HG03558 (cell line): Measurements from ENCODE around the gene NKX1-2.

Source experiments
- ATAC-seq: cut with Tn5 transposase; IDR thresholded peaks from one replicate; pipeline ENCODE4 v1.9.1; 2021; ENCODE audit warnings: moderate number of reproducible peaks; ENCODE audit not compliant: unreplicated experiment; ENCODE audit errors: extremely low read depth

The NKX1-2 gene

GRCh38 chr10:124450012-124450782 lies at the start of gene NKX1-2:
TSS of gene NKX1-2 (minus strand) at chr10:124450035. CDS start at chr10:124449943, 92 bp downstream.
- no peak for ATAC-seq

- ATAC-seq: no peak
Measured at GRCh38 chr10:124498056-124498455, 48.2 kb upstream of the NKX1-2 start.

GRCh38 chr10:124497196-124497881 lies 47.5 kb upstream of the NKX1-2 start:
- ATAC-seq: no peak

- ATAC-seq: no peak
Measured at GRCh38 chr10:124496620-124497019, 46.8 kb upstream of the NKX1-2 start.

GRCh38 chr10:124496150-124496549 lies 46.3 kb upstream of the NKX1-2 start:
- no peak for ATAC-seq

- no peak for ATAC-seq
Measured at GRCh38 chr10:124495725-124496124, 45.9 kb upstream of the NKX1-2 start.

GRCh38 chr10:124495162-124495561 lies 45.3 kb upstream of the NKX1-2 start:
- no peak for ATAC-seq

GRCh38 chr10:124494046-124494807 lies 44.4 kb upstream of the NKX1-2 start:
- no peak for ATAC-seq

- ATAC-seq: no peak
Measured at GRCh38 chr10:124493214-124493882, 43.5 kb upstream of the NKX1-2 start.

- ATAC-seq: no peak
Measured at GRCh38 chr10:124492266-124492665, 42.4 kb upstream of the NKX1-2 start.

- no peak for ATAC-seq
Measured at GRCh38 chr10:124491105-124491504, 41.3 kb upstream of the NKX1-2 start.

GRCh38 chr10:124486635-124487034 lies 36.8 kb upstream of the NKX1-2 start:
- ATAC-seq: no peak

GRCh38 chr10:124484661-124485060 lies 34.8 kb upstream of the NKX1-2 start:
- no peak for ATAC-seq

GRCh38 chr10:124484031-124484430 lies 34.2 kb upstream of the NKX1-2 start:
- ATAC-seq: no peak

- no peak for ATAC-seq
Measured at GRCh38 chr10:124482876-124483275, 33.0 kb upstream of the NKX1-2 start.

- ATAC-seq: no peak
Measured at GRCh38 chr10:124482236-124482800, 32.5 kb upstream of the NKX1-2 start.

GRCh38 chr10:124481717-124482116 lies 31.9 kb upstream of the NKX1-2 start:
- ATAC-seq: no peak

GRCh38 chr10:124480860-124481259 lies 31.0 kb upstream of the NKX1-2 start:
- ATAC-seq: no peak

GRCh38 chr10:124478515-124478914 lies 28.7 kb upstream of the NKX1-2 start:
- ATAC-seq: no peak
